ENCODE results near the gene GOSR2.

DNA sequence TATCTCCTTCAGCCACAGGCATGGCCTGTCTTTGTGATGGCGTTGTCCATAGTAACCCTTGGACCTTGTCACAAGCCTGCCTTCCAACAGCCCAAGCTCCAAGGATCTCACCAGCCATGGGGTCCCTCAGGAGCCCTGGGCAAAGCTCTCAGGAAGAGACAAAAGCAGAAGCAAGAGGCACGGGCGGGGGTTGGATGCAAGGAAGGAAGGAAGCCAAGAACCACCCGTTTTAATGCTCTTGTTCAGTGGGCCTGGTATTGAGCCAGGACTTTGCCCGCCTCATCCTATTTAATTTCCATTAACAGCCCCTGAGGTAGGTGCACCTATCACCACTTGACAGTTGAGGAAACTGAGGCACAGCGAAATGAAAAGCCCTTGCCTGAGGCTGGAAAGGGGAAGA is 32.3 kb upstream of the GOSR2 start:
- TF ChIP-seq CTCF (conservative IDR thresholded peaks at IDR 0.05; ENCODE audit: low read length) (no peak), EZH2phosphoT487 (IDR thresholded peaks at IDR 0.05; ENCODE audit: borderline replicate concordance) (no peak)
